Measurements from ENCODE around the gene NAGA. TPM values are rescaled to one million over a fixed set of nuclear protein-coding genes. Genes with fewer than 3 reads are reported as not detected.
A peak's percentile ranks its signal among the peaks of the same experiment; 100 is the strongest.

NAGA gene
- total and polyA plus RNA-seq, 8 donors, result 2.3 to 55.8 (median 15.9) TPM

DNA sequence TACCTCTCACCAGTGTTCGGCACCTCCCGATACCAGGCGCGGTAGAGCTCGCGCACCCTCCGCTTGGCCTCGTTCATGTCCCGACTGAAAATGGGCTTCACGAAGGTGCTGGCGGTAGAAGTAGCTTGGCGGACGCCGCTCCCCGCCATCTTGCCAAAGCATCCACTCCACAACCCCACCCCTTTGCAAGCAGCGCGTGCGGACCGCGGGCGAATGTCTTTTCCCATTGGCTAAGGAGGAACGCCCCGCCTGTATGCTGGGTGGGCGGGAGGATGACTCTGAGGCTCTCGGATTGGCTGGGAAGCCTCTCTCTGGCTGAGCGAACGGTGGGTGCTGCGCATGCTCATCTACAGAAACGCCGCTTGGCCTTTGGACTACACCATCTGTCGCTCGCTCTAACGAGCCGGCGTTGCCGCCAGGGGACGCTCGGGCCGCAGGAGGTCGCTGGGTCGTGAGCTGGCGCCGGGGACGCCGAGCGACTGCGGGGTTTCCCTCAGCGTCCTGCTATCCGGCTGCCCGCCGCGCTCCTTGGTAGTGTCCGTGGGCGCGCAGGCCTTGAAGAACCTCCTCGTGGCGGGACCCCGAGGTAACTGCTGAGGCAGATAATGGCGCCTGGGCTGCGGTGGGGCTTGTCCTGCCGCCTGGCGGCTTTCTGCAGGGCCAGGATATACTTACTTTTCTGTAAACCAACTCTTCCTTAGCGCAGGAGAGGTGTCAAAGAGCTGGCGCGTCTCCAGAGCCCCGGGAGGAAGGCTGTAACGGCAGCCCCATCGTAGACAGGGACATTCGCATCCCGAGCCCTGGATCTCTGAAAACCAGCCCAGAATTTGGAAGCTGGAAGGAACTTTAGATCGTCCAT lies 20.2 kb upstream of the NAGA start, which contains the start of gene NDUFA6:
Gene NDUFA6, minus strand, starts transcription at position 177 of the 859 bp plus-strand sequence. Its CDS starts 28 bp downstream, at position 149.
- intact Hi-C loops (cut with DNase I; ENCODE audit: low total_unique reads), result no loop called here
- peak; percentile 99 to 100 for DNase-seq
- peaks cover 8 to 18% (median 15%) of the 10 kb centered on the region in 4 donors for H3K36me3 ChIP-seq

DNA sequence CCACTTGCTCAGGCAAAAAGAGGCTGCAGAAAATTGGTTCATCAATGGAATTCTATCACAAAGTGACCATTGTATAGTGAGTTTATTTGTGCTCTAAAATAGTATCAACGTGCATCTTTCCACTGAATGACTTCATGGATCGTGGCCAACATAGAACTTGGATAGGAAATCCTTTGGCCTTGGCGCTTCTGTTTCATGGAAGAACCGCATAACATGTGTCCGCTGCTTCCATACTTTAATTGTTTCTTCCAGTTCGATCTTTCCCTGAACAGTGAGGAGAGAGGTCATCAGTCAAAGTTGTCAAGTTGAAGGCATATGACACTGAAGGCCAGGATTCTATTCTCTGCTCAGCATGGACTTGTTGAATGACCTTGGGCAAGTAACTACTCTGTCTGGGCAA lies 15.4 kb upstream of the NAGA start:
- intact Hi-C loops (cut with DNase I; ENCODE audit: low total_unique reads), result no loop called here
- no peak overlapping the region for H3K27ac ChIP-seq
- no peak for DNase-seq
- no peaks in the 10 kb centered on the region for H3K27me3 ChIP-seq
- TF ChIP-seq, protein P1, sequence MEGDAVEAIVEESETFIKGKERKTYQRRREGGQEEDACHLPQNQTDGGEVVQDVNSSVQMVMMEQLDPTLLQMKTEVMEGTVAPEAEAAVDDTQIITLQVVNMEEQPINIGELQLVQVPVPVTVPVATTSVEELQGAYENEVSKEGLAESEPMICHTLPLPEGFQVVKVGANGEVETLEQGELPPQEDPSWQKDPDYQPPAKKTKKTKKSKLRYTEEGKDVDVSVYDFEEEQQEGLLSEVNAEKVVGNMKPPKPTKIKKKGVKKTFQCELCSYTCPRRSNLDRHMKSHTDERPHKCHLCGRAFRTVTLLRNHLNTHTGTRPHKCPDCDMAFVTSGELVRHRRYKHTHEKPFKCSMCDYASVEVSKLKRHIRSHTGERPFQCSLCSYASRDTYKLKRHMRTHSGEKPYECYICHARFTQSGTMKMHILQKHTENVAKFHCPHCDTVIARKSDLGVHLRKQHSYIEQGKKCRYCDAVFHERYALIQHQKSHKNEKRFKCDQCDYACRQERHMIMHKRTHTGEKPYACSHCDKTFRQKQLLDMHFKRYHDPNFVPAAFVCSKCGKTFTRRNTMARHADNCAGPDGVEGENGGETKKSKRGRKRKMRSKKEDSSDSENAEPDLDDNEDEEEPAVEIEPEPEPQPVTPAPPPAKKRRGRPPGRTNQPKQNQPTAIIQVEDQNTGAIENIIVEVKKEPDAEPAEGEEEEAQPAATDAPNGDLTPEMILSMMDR (IDR thresholded peaks at IDR 0.05), result no peak
- TF ChIP-seq POLR2A (IDR thresholded peaks at IDR 0.05) (no peak), EP300 (IDR thresholded peaks at IDR 0.05) (no peak), POLR2AphosphoS5 (IDR thresholded peaks at IDR 0.05) (no peak)
- no peak overlapping the region for H3K4me3 ChIP-seq
- H3K4me1 ChIP-seq, result peaks cover 17 to 68% (median 34%) of the 10 kb centered on the region in 4 donors
- WGBS, 5 donors, result 60 to 73% (median 65%) methylated on average over 6 of the region's 6 CpGs
- no peaks in the 10 kb centered on the region for H3K9me3 ChIP-seq
- H3K36me3 ChIP-seq, result peaks cover 36 to 57% (median 55%) of the 10 kb centered on the region in 4 donors

More for the DNA sequence above, 20.2 kb upstream of the NAGA start, which contains the start of gene NDUFA6:
- TF ChIP-seq POLR2A (IDR thresholded peaks at IDR 0.05) (peak in 2 of 4 donors; percentile 85 to 90), POLR2AphosphoS5 (IDR thresholded peaks at IDR 0.05) (peak; percentile 90 to 99 (median 98)), EP300 (IDR thresholded peaks at IDR 0.05) (no peak)
- TF ChIP-seq, protein P1 (IDR thresholded peaks at IDR 0.05), result peak in 6 of 7 experiments; percentile 58 to 98 (median 87)
- no peaks in the 10 kb centered on the region for H3K9me3 ChIP-seq
- H3K27ac ChIP-seq, result peak within 1 kb of the TSS; percentile 92 to 99 (median 98)
- no peaks in the 10 kb centered on the region for H3K27me3 ChIP-seq
- peaks cover 20 to 46% (median 30%) of the 10 kb centered on the region in 4 donors for H3K4me1 ChIP-seq
- peak within 1 kb of the TSS; percentile 77 to 90 (median 84) for H3K4me3 ChIP-seq
- 0 to 1% (median 0%) methylated on average over 31 to 71 of the region's 71 CpGs for WGBS, 5 donors

DNA sequence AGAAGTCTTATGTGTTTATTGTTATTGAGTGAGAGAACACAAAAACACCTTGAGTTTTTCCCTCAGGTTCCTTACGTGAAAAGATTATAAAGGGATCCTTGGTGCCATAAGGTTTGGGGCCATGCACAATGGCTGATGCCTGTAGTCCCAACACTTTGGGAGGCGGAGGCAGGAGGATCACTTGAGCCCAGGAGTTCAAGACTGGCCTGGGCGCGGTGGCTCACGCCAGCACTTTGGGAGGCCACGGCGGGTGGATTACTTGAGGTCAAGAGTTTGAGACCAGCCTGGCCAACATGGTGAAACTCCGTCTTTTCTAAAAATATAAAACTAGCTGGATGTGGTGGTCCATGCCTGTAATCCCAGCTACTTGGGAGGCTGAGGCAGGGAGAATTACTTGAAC lies 14.3 kb upstream of the NAGA start:
- no peak overlapping the region for H3K4me3 ChIP-seq
- 91 to 96% (median 93%) methylated on average over 8 of the region's 8 CpGs for WGBS, 5 donors
- no peak overlapping the region for H3K27ac ChIP-seq
- intact Hi-C loops (cut with DNase I; ENCODE audit: low total_unique reads), result no loop called here
- DNase-seq, result no peak
- peaks cover 36 to 57% (median 55%) of the 10 kb centered on the region in 4 donors for H3K36me3 ChIP-seq
- H3K27me3 ChIP-seq, result no peaks in the 10 kb centered on the region
- no peaks in the 10 kb centered on the region for H3K9me3 ChIP-seq
- TF ChIP-seq POLR2A (IDR thresholded peaks at IDR 0.05) (no peak), EP300 (IDR thresholded peaks at IDR 0.05) (no peak), POLR2AphosphoS5 (IDR thresholded peaks at IDR 0.05) (no peak)
- TF ChIP-seq, protein P1 (IDR thresholded peaks at IDR 0.05), result no peak
- peaks cover 22 to 75% (median 38%) of the 10 kb centered on the region in 4 donors for H3K4me1 ChIP-seq

DNA sequence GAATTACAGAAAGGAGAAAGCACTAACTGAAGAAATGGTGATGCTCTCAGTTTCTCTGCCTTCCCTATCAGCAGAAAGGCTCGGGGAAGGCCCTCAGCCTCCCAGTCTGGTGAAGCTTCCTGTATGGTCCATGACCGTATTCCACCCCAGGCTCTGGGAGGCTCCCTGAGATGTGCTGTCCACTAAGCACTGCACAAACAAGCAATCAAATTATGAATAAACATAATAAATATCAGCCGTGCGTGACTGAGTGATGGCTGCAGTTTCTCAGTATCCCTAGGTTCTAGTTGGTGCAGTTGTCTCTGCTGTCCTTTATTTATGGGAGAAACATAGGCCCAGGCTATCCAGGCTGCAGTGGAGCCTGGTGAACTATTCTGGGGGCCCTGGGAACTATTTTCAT lies 12.5 kb upstream of the NAGA start:
- no peak for TF ChIP-seq EP300 (IDR thresholded peaks at IDR 0.05)
- TF ChIP-seq POLR2AphosphoS5 (IDR thresholded peaks at IDR 0.05), result no peak
- no peak for TF ChIP-seq POLR2A (IDR thresholded peaks at IDR 0.05)
- TF ChIP-seq, protein P1 (IDR thresholded peaks at IDR 0.05), result no peak
- H3K27ac ChIP-seq, result no peak overlapping the region
- peaks cover 22 to 69% (median 35%) of the 10 kb centered on the region in 4 donors for H3K4me1 ChIP-seq
- H3K27me3 ChIP-seq, result no peaks in the 10 kb centered on the region
- peaks cover 36 to 57% (median 55%) of the 10 kb centered on the region in 4 donors for H3K36me3 ChIP-seq
- 90 to 93% (median 92%) methylated on average over 4 of the region's 4 CpGs for WGBS, 5 donors
- intact Hi-C loops (cut with DNase I; ENCODE audit: low total_unique reads), result no loop called here
- no peak for DNase-seq
- H3K4me3 ChIP-seq, result no peak overlapping the region
- H3K9me3 ChIP-seq, result no peaks in the 10 kb centered on the region
